Kidney capillary endothelial cell (primary cell): Measurements from ENCODE around the gene SPDYE6.
A peak's percentile ranks its signal among the peaks of the same experiment; 100 is the strongest.
"Not testable (repeated sequence)": the region's sequence is repeated elsewhere in the genome, so short reads cannot be mapped to it uniquely, and the experiment has no call there.

ENCODE experiments used
- DNase-seq: peaks from one replicate; pipeline ENCODE4 v3.0.0-alpha.2; 2018; ENCODE audit warnings: low spot score

Gene SPDYE6

GRCh38 chr7:102317231-102318059 is 38.8 kb downstream of the SPDYE6 start:
- no peak for DNase-seq

DNA sequence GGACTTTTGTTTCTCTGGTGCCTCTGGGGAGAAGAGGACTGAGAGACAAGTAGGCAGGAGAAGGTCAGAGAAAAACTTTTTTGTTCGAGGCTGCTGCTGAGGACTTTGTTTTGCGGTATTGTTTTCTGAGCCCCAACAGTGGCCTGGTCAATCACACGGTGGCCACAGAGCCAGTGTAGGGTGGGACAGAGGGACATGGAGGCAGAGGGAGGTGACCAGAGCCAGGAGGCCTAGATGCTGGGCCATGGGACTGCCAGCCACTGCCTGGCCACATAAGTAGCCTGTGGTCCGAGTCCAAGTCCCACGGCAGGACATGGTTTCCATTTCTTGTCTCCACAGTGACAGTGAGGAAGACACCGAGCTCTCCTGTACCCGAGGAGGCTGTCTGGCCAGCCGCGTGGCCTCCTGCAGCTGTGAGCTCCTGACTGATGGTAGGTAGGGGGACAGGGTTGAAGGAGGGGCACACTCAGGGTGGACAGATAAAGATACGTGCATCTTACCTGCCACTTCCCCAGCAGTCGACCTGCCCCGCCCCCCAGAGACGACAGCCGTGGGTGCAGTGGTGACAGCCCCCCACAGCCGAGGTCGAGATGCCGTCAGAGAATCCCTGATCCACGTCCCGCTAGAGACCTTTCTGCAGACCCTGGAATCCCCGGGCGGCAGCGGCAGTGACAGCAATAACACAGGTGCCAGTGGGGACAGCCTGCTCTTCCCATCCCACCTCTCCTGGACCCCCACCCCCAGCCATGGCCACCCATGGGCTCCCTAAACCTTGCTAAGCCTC is 42.1 kb downstream of the SPDYE6 start:
- no peak for DNase-seq

DNA sequence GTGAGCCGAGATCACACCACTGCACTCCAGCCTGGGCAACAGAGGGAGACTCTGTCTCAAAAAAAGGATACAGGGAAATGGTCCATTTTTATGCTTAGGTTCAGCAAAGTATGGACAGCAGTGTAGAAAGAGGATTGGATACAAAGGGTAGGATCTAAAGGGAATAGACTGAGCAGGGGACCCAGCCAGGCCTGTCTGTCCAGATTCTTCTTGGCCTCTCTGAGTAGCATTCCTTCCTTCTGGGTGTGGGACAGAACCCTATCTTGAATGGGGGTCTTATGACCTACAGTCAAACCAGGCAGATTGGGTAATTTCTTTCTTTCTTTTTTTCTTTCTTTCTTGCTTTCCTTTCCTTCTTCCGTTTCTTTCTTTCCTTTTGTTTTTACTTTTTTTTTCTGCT is 43.9 kb downstream of the SPDYE6 start:
- DNase-seq: no peak

DNA sequence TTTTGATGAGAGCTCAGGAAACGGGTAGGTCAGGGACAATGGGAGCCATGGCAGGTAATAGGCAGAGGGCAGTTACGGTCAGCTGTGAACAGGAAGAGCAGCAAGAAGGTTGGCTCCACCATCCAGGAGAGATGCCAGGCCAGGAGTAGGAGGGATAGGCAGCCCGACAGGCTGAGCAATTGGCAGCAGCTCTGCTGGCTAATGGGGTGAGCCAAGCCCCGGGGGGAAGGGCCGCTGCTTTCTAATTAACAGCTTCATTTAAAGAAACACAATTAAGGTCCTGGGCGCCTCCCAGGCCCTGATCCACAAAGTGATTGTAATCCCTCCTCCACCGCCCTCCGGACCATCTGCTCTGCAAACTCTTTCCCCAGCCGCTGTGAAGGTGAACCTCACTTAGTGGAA is 45.8 kb downstream of the SPDYE6 start:
- DNase-seq: no peak

DNA sequence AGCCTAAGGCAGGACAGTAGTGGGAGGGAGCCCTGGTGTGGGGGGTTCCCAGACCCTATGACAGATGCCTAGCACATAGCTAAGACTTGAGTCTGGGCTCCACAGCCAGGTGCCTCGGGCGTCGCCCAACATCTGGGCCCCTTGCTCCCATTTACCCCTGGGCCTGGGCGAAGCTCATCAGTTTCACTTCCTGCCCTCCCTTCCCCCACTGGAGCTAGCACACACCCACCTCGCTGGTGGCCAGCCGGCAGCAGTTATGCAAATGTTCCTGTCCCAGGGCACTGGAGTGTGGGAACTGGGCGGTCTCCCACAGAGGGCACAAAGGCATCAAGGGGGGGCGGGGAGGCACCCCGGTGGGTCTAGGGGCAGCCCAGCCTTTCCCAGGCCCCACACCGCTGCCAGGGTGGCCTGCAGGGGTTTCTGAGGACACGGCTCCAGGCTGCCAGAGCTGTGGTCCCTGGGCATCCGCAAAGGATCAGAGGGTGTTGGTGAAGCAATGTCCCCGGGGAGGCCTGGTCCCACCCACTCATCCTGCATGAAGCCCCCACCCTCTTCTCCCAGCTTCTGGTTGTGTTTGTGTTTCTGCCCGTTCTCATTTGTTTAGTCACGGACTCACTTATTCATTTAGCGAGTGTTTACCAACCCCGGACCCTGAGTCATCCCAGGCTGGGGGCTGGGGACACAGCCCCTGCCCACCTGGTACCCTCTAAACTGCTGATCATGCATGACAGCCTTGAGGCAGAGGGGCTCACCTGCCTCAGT is 49.1 kb downstream of the SPDYE6 start:
- DNase-seq: no peak

GRCh38 chr7:102305414-102306268 is 50.6 kb downstream of the SPDYE6 start:
- no peak for DNase-seq

DNA sequence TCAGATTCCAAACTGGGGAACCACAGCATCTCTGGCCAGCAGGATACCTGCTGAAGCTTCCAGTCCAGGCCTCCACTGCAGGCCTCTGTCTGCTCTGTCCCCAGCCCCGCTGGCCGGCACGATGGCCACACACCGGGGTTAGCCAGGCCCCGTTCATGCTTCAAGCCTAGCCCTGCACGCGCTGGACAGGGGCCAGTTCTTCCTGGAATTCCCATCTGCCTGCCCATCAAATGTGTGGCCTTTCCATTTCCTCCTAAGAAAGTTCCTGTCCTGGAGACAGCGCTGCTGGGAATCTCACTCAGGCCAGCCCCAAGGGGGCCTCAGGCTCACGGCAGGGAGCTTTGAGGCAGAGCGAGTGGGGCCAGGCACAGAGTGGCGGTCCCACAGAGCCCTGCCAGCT is 51.6 kb downstream of the SPDYE6 start:
- peak; percentile 53 for DNase-seq

DNA sequence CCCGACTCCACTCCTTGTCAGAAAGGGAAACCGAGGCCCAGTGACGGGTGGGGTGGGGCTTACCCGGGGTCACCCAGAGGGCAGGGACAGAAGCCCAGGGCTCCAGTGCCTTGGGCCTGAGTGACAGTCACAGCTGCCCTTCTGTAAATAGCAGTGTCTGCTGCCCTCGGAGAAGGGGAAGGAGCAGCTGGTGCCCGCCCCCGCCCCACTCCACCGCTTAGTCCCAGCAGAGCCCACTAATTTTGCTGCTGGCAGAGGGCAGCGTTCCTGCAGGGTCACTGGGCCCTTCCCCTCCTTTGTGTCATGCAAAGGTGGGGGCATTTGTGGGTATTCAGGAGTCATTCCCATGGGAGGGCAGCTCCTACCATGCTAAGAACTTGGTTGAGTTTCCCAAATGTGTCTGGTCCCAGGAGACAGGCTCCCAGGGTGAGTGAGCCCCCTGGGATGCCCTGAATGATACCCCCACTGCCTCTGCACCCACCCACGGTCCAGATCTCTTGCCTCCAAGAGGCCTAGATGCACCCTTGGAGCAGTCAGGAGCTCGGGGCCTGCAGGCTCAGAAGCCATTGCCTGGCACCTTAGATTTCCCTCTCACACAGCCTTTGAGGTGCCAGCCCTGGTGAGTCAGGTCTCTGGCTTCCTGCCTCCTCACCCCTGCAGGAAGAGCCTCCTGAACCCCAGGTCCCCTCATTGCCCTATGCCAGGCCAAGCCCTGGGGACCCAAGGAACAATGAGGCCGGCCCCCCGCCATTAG is 52.4 kb downstream of the SPDYE6 start:
- no peak for DNase-seq

DNA sequence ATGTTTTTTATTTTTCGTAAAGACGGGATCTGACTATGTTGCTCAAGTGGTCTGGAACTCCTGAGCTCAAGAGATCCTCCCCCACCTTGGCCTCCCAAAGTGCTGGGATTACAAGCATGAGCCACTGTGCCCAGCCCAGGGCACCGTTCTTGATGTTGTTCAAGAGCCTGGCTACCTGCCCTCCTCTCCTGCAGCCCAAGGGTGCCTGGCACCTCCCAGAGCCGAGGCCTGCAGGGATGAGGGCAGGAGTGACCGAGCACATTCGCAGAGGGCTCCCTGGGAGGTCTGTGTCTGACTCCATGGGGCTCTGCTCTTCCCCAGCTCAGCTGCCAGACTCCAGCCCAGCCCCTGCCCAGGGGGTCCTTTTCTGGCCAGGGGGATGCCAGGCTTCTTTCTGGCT is 54.2 kb downstream of the SPDYE6 start:
- no peak for DNase-seq

GRCh38 chr7:102301367-102301766 is 54.9 kb downstream of the SPDYE6 start:
- not testable (repeated sequence) for DNase-seq

DNA sequence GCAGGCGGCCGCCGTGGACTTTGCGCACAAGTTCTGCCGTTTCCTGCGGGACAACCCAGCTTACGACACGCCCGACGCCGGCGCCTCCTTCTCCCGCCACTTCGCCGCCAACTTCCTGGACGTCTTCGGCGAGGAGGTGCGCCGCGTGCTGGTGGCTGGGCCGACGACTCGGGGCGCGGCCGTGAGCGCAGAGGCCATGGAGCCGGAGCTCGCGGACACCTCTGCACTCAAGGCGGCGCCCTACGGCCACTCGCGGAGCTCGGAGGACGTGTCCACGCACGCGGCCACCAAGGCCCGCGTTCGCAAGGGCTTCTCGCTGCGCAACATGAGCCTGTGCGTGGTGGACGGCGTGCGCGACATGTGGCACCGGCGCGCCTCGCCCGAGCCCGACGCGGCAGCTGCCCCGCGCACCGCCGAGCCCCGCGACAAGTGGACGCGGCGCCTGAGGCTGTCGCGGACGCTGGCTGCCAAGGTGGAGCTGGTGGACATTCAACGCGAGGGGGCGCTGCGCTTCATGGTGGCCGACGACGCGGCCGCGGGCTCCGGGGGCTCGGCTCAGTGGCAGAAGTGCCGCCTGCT is 55.5 kb downstream of the SPDYE6 start:
- DNase-seq: no peak

DNA sequence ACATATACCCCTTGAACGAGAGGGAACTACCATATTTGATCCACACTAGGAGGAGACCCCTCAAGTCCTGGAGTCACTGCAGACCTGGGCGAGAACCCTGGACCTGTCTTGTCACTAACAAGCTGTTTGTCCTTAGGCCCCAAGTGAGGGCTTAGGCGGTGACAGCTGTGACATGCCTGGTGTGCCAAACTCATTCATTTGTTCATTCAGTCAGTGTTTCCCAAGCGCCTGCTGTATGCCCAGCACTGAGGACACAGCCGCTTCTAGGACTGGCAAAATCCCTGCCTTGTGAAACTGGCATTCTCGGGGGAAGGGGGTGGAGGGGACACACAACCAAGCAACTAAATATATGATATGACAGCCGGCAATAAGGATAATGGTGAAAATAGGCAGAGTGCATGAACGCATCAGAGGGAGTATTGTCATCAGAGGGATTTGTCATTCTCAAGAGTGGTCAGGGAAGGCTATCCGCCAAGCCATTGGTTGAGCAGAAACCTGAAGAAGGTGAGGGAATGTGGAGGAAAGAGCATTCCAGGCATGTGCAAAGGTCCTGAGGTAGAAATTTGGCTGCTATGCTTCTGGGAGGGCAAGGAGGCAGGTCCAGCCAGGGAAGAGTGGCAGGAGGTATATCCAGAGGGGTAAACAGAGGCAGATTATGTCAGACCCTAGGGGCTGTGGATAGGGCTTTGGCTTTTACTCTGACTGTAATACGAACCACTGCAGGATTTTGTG is 58.6 kb downstream of the SPDYE6 start:
- no peak for DNase-seq

DNA sequence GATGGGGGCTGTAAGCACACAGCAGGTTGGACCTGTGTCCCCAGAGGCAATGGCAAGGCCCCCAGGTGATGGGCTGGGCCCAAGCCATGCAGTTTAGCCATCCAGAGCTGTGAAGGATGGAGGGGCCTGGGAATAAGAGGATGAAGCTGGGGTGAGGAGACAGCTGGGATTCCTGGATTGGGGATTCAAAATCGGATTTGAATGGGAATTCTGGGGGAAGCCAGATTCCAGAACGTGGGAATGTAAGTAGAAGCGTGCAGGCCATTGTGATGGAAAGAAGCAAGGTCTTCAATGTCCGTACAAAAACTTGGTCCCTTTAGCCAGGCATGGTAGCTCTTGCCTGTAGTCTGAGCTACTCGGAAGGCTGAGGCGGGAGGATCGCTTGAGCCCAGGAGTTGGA is 59.7 kb downstream of the SPDYE6 start:
- DNase-seq: no peak

- no peak for DNase-seq
These were observed 60.1 kb downstream of the SPDYE6 start for GRCh38 chr7:102296179-102296438.
